Dermis microvascular lymphatic vessel endothelial cell (primary cell): Measurements from ENCODE around the gene TMEM132D. TPM values are rescaled to one million over a fixed set of nuclear protein-coding genes. Genes with fewer than 3 reads are reported as not detected.

Source experiments
- DNase-seq, 2 donors: peaks; one replicate each; pipeline versions ENCODE4 v3.0.0 to v3.0.0-alpha.2; 2010; ENCODE audit warnings: low read depth in 2 of 2
- total RNA-seq: library from RNA; depleted of rRNA; stranded (reverse); fragments of >200 nt; gene quantifications from 2 replicates; pipeline ENCODE4 v1.2.1, GENCODE V29; 2014

TMEM132D gene
- total RNA-seq, 1 donor from 2014 or later: not detected

DNA sequence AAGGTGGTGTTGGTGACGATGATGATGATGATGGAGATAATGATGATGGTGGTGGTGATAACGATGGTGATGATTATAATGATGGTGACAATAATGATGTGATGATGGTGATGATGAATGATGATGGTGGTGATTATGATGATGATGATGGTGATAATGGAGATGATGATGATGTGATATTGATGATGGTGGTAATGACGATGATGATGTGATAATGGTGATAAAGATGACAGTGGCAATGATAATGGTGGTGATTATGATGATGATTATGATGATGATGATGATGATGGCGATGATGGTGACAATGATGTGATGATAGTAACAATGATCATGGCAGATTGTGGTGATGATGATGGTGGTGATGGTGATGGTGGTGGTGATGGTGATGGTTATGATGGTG is 532.6 kb downstream of the TMEM132D start:
- DNase-seq: no peak

- no peak for DNase-seq
These were observed 537.2 kb downstream of the TMEM132D start for GRCh38 chr12:129366656-129367055.

GRCh38 chr12:129363041-129363440 is 540.8 kb downstream of the TMEM132D start:
- DNase-seq: no peak

GRCh38 chr12:129357233-129357632 is 546.6 kb downstream of the TMEM132D start:
- DNase-seq: no peak

GRCh38 chr12:129351481-129351880 is 552.3 kb downstream of the TMEM132D start:
- no peak for DNase-seq

DNA sequence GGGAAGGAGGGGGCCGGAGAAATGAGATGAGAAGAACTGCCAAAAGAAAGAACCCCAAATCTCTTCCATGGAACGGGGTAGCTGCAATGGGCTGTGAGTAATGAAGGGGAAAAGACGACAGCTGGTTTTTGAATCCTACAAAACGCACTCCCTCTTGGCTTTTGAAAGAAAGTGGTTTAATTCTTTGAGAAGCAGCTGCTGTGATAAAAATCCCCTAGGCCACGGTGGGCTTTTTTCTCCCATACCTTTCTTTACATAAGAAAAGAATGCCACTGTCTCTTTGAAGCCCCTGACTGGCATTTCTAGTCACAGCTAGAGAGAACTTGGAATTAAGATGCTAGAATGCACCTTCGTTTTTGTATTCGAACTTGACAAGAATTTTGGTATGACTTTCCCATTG is 564.5 kb downstream of the TMEM132D start:
- no peak for DNase-seq

DNA sequence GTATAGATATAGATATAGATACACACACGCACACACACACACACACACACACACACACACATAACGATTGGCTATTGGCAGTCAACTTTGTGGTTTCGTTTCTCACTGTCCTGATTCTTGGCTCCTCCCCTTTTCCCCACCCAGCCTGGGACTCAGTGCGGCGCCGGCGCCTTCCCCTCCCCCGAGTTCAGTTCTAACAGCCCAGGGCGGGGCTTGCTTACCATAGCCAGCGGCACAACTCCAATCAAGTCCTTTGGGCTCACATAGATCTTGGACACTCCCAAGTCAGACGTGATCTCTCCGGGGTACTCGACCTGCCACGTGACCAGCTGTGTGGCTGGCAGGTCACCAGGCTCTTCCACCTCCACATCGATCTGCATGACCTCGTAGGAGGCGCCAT is 566.4 kb downstream of the TMEM132D start:
- no peak for DNase-seq

GRCh38 chr12:129335773-129336172 is 568.1 kb downstream of the TMEM132D start:
- no peak for DNase-seq

DNA sequence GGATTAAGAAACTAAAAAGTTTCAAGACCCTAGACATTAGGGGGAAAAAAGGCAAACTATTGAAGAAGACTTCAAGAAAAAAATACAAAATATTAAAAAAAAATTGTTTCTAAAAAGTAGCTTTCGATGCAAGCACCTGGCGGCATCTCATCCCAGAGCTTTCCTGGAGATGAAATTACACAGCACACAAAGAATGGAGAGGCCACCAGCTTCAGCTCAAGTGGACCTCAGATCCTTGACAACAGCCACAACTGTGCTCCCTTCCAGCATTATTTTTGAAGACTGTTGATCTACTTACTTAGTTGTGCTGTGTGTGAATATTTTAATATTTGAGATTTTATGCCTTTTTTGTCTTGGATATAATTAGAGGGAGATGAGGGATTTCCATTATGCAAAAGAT is 571.5 kb downstream of the TMEM132D start:
- DNase-seq: no peak

DNA sequence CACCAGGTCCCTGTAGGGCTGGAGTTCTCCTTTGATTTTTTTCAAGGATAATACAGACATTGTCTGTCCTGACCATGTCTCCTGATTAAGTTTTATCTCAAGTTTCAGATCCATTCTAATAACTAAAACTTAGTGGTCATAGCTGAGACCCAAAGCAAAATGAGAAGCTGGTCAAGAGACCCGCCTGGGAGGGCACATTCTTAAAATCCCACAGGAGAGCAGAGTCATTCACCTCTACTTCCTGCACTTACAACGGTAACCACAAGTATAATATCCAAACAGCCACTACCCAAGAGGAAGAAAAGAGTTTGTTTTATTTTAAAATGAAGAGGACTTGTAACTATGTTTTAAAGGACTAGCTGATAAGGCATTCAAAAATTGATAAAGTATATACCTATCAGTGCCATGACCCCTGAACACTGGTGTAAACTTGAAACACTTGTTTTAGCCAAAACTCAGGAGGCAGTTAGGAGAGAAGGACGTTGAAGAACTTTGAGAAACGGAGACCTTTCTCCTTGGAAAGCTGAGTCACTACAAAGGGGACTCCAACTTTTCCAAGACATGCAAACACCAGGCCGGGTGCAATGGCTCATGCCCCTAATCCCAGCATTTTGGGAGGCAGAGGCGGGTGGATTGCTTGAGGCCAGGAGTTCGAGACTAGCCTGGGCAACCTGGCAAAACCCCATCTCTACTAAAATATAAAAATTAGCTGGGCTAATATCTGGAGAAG is 572.3 kb downstream of the TMEM132D start:
- DNase-seq: no peak

DNA sequence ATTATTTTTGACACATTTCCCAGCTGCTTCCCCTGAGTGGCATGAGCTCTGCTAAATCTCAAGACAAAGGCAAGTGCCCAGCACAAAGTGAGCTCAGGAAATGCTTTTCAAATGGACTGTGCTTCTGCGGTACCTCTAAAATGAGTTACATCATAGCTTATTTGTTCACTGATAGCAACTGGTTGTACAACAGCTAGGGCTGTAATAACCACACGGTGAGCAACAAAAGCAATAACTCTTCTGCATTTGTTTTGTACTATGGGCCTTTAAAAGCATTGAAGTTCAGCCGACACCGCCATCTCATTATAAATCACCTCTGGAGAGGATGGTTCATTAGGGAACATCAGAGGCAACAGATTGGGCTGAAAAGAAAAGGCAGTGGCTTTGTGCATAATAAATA is 575.6 kb downstream of the TMEM132D start:
- no peak for DNase-seq

- DNase-seq: no peak
These were observed 578.3 kb downstream of the TMEM132D start for GRCh38 chr12:129325566-129325965.

GRCh38 chr12:129312048-129312447 is 591.8 kb downstream of the TMEM132D start:
- DNase-seq: no peak

DNA sequence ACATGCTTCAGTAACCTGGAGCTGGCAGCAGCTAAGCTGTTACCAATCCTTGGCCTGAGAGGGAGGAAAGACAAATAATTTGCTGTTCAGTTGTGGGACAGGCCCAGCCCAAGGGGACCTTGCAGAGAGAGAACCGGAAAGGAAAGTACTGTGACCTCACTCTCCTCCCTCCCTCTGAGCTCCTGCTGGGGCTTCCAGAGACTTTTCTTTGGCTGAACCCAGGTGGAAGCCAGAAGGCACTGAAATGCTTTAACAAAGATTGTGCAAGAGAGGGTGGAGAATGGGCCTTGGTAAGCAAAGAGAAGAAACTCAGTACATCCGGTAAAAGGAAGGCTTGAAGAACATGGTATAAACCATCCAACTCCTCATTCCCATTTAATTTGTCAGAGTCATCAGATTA is 593.5 kb downstream of the TMEM132D start:
- DNase-seq: no peak

- DNase-seq: no peak
These were observed 598.0 kb downstream of the TMEM132D start for GRCh38 chr12:129305851-129306250.

GRCh38 chr12:129304529-129304928 is 599.3 kb downstream of the TMEM132D start:
- no peak for DNase-seq

DNA sequence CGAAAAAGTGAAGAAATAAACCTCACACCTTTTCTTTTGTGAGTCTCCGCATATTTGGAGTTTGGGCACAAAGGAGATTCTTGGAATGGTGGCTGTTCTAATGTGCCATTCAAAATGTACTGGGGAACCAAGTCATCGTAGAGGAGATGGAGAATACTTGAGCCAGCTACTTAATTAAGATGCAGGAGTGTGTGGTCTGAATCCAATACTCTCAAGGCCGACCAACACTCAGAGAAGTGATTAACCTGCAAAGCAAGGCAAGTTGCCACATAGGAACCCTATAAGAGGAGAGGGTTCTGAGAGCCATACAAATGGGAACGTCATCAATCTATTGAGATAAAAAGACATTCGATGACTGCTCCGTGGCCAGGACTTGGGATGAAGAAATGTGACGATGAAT is 603.8 kb downstream of the TMEM132D start:
- no peak for DNase-seq

DNA sequence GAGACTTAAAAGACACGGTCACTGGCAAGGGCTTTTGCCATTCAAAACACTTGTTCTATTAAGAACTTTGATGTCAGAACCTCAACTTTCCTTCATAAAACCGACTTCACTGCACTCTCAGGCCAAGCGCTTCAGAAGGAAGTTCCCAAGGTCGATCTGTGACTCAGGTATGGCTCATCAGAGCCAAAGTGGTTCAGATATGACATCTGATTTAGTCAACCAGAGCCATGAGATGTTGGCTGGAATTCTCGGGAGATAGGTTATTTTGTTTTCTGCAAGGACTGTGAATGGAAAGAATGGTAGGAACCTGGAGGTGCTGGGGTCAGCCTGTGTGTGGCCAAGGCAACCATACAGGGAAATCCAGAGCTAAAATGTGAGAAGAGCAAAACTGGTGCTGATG is 604.9 kb downstream of the TMEM132D start:
- DNase-seq: no peak

DNA sequence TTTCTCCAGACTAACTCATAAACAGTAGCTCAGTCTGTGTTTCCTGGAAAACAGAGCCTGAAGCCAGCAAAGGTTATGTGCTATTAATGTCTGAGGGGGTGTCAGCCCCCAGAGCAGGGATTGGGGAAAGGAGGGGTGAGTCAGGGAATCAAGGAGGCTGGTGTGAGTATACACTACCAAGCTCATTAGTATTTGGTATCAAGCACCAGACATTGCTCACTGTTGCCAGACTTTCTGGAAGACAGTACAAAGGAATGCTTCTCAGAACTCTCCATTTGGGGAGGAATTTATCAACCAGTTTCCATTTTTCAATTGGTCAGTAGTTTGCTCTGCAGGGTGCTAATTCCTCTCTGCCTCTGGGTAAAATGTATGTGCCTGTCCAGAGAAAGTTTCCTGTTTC is 607.2 kb downstream of the TMEM132D start:
- no peak for DNase-seq

- DNase-seq: no peak
These were observed 609.0 kb downstream of the TMEM132D start for GRCh38 chr12:129294868-129295267.

GRCh38 chr12:129279771-129280170 is 624.1 kb downstream of the TMEM132D start:
- DNase-seq: no peak

DNA sequence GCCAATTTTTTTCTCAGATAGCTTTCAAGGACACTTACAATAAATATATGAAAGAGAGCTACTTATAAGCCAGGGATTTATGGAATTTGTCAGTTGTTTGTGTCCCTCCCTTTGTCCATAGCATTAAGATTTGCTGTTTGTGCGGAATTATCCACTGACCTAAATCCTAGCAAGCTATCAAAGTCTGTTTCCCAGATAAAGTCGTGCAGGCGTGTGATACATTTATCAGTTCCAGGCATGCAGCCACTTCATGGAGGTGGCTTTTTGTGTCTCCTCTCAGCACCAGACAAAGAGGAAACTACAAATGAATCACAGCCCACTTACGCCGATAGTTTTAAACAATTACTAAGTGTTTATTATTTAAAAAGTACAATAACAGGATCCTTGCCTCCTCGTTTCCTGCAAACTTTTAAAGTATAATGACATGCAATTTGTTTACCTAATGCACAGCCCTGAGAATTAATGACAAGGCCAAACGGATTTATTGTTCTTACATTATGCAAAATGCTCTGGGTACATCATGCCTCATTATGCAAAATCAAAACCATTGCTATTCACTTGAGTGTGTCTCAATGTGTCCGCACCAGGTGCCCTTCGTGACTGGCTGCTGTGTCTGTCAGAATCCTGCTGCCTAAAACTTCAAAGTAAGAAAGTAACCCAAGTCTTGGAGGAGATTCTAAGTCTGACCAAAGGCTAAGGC is 627.3 kb downstream of the TMEM132D start:
- DNase-seq: no peak

GRCh38 chr12:129269756-129270495 is 633.9 kb downstream of the TMEM132D start:
- DNase-seq: no peak
